ENCODE results near the gene KIF26B.
"Not testable (repeated sequence)": the region's sequence is repeated elsewhere in the genome, so short reads cannot be mapped to it uniquely, and the experiment has no call there.

The KIF26B gene

GRCh38 chr1:245334827-245335490 lies 180.2 kb downstream of the KIF26B start:
- no peak for TF ChIP-seq TCF4 (CRISPR knock-in tag; IDR thresholded peaks at IDR 0.05; ENCODE audit: borderline replicate concordance)
- ATAC-seq: no peak

DNA sequence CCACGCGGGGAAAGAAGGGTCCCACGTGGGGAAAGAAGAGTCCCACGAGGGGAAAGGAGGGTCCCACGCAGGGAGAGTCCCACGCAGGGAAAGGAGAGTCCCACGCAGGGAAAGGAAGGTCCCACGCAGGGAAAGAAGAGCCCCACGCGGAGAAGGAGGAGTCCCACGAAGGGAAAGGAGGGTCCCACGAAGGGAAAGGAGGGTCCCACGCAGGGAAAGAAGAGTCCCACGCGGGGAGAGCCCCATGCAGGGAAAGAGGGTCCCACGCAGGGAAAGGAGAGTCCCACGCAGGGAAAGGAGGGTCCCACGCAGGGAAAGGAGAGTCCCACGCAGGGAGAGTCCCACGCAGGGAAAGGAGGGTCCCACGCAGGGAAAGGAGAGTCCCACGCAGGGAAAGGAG lies 180.9 kb downstream of the KIF26B start:
- not testable (repeated sequence) for ATAC-seq

- TF ChIP-seq ZC3H10 (CRISPR knock-in tag; IDR thresholded peaks at IDR 0.05): no peak
These were observed 181.6 kb downstream of the KIF26B start for GRCh38 chr1:245336149-245336983.

DNA sequence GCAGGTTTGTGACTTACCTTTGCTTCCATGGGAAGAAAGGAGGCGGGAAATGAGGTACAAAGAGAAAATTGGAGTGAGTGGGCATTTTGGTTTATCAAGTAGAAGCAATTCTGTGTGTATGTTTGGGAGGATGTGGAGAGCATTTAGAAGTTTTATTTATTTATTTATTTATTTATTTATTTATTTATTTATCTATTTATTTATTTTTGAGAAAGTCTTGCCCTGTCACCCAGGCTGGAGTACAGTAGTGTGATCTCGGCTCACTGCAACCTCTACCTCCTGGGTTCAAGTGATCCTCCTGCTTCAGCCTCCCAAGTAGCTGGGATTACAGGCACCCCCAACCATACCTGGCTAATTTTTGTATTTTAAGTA lies 182.2 kb downstream of the KIF26B start:
- not testable (repeated sequence) for ATAC-seq

More at GRCh38 chr1:245336149-245336983, 181.6 kb downstream of the KIF26B start:
- ATAC-seq: no peak; the same call in 2 of the 3 replicates

- TF ChIP-seq TCF4 (CRISPR knock-in tag; IDR thresholded peaks at IDR 0.05; ENCODE audit: borderline replicate concordance): peak; percentile 38; the same call in 1 of the 2 replicates
- TF ChIP-seq, protein P1, sequence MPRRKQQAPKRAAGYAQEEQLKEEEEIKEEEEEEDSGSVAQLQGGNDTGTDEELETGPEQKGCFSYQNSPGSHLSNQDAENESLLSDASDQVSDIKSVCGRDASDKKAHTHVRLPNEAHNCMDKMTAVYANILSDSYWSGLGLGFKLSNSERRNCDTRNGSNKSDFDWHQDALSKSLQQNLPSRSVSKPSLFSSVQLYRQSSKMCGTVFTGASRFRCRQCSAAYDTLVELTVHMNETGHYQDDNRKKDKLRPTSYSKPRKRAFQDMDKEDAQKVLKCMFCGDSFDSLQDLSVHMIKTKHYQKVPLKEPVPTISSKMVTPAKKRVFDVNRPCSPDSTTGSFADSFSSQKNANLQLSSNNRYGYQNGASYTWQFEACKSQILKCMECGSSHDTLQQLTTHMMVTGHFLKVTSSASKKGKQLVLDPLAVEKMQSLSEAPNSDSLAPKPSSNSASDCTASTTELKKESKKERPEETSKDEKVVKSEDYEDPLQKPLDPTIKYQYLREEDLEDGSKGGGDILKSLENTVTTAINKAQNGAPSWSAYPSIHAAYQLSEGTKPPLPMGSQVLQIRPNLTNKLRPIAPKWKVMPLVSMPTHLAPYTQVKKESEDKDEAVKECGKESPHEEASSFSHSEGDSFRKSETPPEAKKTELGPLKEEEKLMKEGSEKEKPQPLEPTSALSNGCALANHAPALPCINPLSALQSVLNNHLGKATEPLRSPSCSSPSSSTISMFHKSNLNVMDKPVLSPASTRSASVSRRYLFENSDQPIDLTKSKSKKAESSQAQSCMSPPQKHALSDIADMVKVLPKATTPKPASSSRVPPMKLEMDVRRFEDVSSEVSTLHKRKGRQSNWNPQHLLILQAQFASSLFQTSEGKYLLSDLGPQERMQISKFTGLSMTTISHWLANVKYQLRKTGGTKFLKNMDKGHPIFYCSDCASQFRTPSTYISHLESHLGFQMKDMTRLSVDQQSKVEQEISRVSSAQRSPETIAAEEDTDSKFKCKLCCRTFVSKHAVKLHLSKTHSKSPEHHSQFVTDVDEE (CRISPR knock-in tag; IDR thresholded peaks at IDR 0.05): no peak
- peak; percentile 51 for ATAC-seq
These were observed 183.2 kb downstream of the KIF26B start for GRCh38 chr1:245337829-245338484.

GRCh38 chr1:245338485-245338877 lies 183.7 kb downstream of the KIF26B start:
- no peak; the same call in 2 of the 3 replicates for ATAC-seq

GRCh38 chr1:245341743-245342142 lies 187.0 kb downstream of the KIF26B start:
- ATAC-seq: no peak
- no peak for TF ChIP-seq CSDC2 (CRISPR knock-in tag; IDR thresholded peaks at IDR 0.05)
- no peak for TF ChIP-seq ZC3H10 (CRISPR knock-in tag; IDR thresholded peaks at IDR 0.05)
- no peak for TF ChIP-seq ARNTL (CRISPR knock-in tag; IDR thresholded peaks at IDR 0.05; ENCODE audit: borderline replicate concordance, low read depth)
- no peak for TF ChIP-seq ZFP3 (CRISPR knock-in tag; IDR thresholded peaks at IDR 0.05)
- TF ChIP-seq, protein P1 (CRISPR knock-in tag; IDR thresholded peaks at IDR 0.05): no peak
- TF ChIP-seq TCF4 (CRISPR knock-in tag; IDR thresholded peaks at IDR 0.05; ENCODE audit: borderline replicate concordance): no peak
- TF ChIP-seq, protein P2, sequence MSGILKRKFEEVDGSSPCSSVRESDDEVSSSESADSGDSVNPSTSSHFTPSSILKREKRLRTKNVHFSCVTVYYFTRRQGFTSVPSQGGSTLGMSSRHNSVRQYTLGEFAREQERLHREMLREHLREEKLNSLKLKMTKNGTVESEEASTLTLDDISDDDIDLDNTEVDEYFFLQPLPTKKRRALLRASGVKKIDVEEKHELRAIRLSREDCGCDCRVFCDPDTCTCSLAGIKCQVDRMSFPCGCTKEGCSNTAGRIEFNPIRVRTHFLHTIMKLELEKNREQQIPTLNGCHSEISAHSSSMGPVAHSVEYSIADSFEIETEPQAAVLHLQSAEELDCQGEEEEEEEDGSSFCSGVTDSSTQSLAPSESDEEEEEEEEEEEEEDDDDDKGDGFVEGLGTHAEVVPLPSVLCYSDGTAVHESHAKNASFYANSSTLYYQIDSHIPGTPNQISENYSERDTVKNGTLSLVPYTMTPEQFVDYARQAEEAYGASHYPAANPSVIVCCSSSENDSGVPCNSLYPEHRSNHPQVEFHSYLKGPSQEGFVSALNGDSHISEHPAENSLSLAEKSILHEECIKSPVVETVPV (CRISPR knock-in tag; IDR thresholded peaks at IDR 0.05): no peak
- TF ChIP-seq ZNF8 (CRISPR knock-in tag; IDR thresholded peaks at IDR 0.05): no peak
- TF ChIP-seq PPARA (CRISPR knock-in tag; IDR thresholded peaks at IDR 0.05; ENCODE audit: borderline replicate concordance): no peak
- TF ChIP-seq ZNF70 (CRISPR knock-in tag; IDR thresholded peaks at IDR 0.05): no peak
- no peak for TF ChIP-seq RARB (CRISPR knock-in tag; IDR thresholded peaks at IDR 0.05)
- no peak for TF ChIP-seq GLIS3 (CRISPR knock-in tag; IDR thresholded peaks at IDR 0.05)
- no peak for TF ChIP-seq CREB5 (CRISPR knock-in tag; IDR thresholded peaks at IDR 0.05; ENCODE audit: low read depth)
- no peak for TF ChIP-seq ISL1 (CRISPR knock-in tag; IDR thresholded peaks at IDR 0.05)

More at GRCh38 chr1:245338485-245338877, 183.7 kb downstream of the KIF26B start:
- no peak for TF ChIP-seq ESRRG (CRISPR knock-in tag; IDR thresholded peaks at IDR 0.05)
- no peak for TF ChIP-seq PPARA (CRISPR knock-in tag; IDR thresholded peaks at IDR 0.05; ENCODE audit: borderline replicate concordance)
- no peak for TF ChIP-seq RARB (CRISPR knock-in tag; IDR thresholded peaks at IDR 0.05)
- TF ChIP-seq SNAI2 (CRISPR knock-in tag; IDR thresholded peaks at IDR 0.05): no peak
- TF ChIP-seq POU6F1 (CRISPR knock-in tag; IDR thresholded peaks at IDR 0.05; ENCODE audit: borderline replicate concordance, low read depth): no peak
- no peak for TF ChIP-seq ARNTL (CRISPR knock-in tag; IDR thresholded peaks at IDR 0.05; ENCODE audit: borderline replicate concordance, low read depth)

All from SK-N-SH treated with all-trans-retinoic acid at 6 μM for 48 hours (cell line).